Endothelial cell of umbilical vein (primary cell): ENCODE data around the gene MAGI1. TPM values are rescaled to one million over a fixed set of nuclear protein-coding genes. Genes with fewer than 3 reads are reported as not detected.

ENCODE experiments used
- BruUV-seq: library from RNA; stranded (reverse); fragments of 400-500 nt; replicated peaks from 2 replicates; lab custom pipeline; 2021; lab: Mats Ljungman, UMichigan
- CTCF ChIA-PET: fragments of 300-600, 350-600 bp; sonication (Branson Sonifier 250); formaldehyde crosslinking; loops from one replicate; lab custom pipeline; 2021; ENCODE audit warnings: antibody characterized with exemption, inconsistent platforms; lab: Charles Lee
- POLR2A ChIA-PET: fragments of 300-600, 350-600 bp; sonication (Branson Sonifier 250); formaldehyde crosslinking; loops from one replicate; lab custom pipeline; 2021; ENCODE audit warnings: antibody characterized with exemption, inconsistent platforms; lab: Charles Lee
- DNase-seq: peaks from one replicate; pipeline ENCODE4 v3.0.0-alpha.2; 2011; ENCODE audit warnings: low read depth, low spot score
- FAIRE-seq: peaks from 2 replicates; lab custom pipeline; 2011; peaks lifted over from hg19 to GRCh38; lab: Jason Lieb, UNC
- H2AFZ ChIP-seq: 2 replicates; pipeline ENCODE4 v1.6.0; 2012; ENCODE audit warnings: low read depth, low read length, control low read depth, inconsistent platforms
- H3K27ac ChIP-seq: 2 replicates; pipeline ENCODE4 v1.5.1; 2011; ENCODE audit warnings: low read depth, mild to moderate bottlenecking, control low read depth, low read length, moderate library complexity; ENCODE audit not compliant: insufficient read depth
- H3K27me3 ChIP-seq, 2 experiments: 2 replicates each; pipeline versions ENCODE4 v1.6.0 to v1.6.1; 2011; ENCODE audit warnings: low read length in 2 of 2, mixed read lengths in 1 of 2; ENCODE audit not compliant: control insufficient read depth in 2 of 2, insufficient read depth in 2 of 2
- H3K36me3 ChIP-seq, 2 experiments: 2 replicates in 1 of 2; 3 replicates in 1 of 2; pipeline ENCODE4 v1.5.1; 2011; ENCODE audit warnings: low read length in 2 of 2, mild to moderate bottlenecking in 1 of 2, moderate library complexity in 1 of 2; ENCODE audit not compliant: control insufficient read depth in 2 of 2, insufficient read depth in 2 of 2; ENCODE audit errors: extremely low read depth in 1 of 2
- H3K4me1 ChIP-seq: 3 replicates; pipeline ENCODE4 v1.5.1; 2011; ENCODE audit warnings: mild to moderate bottlenecking, low read length; ENCODE audit not compliant: control insufficient read depth, insufficient read depth; ENCODE audit errors: extremely low read depth
- H3K4me2 ChIP-seq: 2 replicates; pipeline ENCODE4 v1.6.1; 2011; ENCODE audit warnings: low read length, control low read depth, mixed read lengths; ENCODE audit not compliant: insufficient read depth
- H3K4me3 ChIP-seq, 3 experiments: fragments of 200-600 bp in 1 of 3; sonication (generic), shearing (Covaris generic) in 1 of 3; replicated peaks in 1 of 3; 2 replicates each; pipeline ENCODE4 v1.5.1; 2011 to 2016; ENCODE audit warnings: control low read depth in 3 of 3, low read length in 3 of 3, mild to moderate bottlenecking in 2 of 3, inconsistent platforms in 1 of 3, low read depth in 1 of 3, moderate library complexity in 1 of 3; ENCODE audit not compliant: insufficient read depth in 1 of 3
- H3K79me2 ChIP-seq: 2 replicates; pipeline ENCODE4 v1.6.0; 2012; ENCODE audit warnings: low read length, inconsistent platforms; ENCODE audit not compliant: control insufficient read depth, insufficient read depth
- H3K9ac ChIP-seq: replicated peaks from 2 replicates; pipeline ENCODE3; 2011; ENCODE audit warnings: low read length, control low read depth; ENCODE audit not compliant: insufficient read depth; ENCODE audit errors: extremely low read depth
- H3K9me1 ChIP-seq: replicated peaks from 3 replicates; pipeline ENCODE4 v1.6.0; 2011; ENCODE audit warnings: mild to moderate bottlenecking, low read length; ENCODE audit not compliant: control insufficient read depth, insufficient read depth; ENCODE audit errors: extremely low read depth
- H3K9me3 ChIP-seq: replicated peaks from 2 replicates; pipeline ENCODE4 v1.5.1; 2012; ENCODE audit warnings: low read length, inconsistent platforms; ENCODE audit not compliant: control insufficient read depth, insufficient read depth
- H4K20me1 ChIP-seq: replicated peaks from 2 replicates; pipeline ENCODE3; 2011; ENCODE audit warnings: mild to moderate bottlenecking, low read length; ENCODE audit not compliant: control insufficient read depth, insufficient read depth; ENCODE audit errors: extremely low read depth
- EZH2 ChIP-seq: IDR thresholded peaks from 2 replicates; pipeline ENCODE4 v1.6.1; 2012; ENCODE audit warnings: borderline replicate concordance, low read depth, mild to moderate bottlenecking, moderate library complexity, low read length, inconsistent platforms; ENCODE audit not compliant: severe bottlenecking
- FOS ChIP-seq: IDR thresholded peaks from 2 replicates; pipeline ENCODE4 v1.6.1; 2011; ENCODE audit warnings: mild to moderate bottlenecking, low read length, moderate library complexity, borderline replicate concordance; ENCODE audit not compliant: insufficient read depth
- GATA2 ChIP-seq: IDR thresholded peaks from 2 replicates; pipeline ENCODE4 v1.7.0; 2011; ENCODE audit warnings: low read depth, mild to moderate bottlenecking, moderate library complexity, mixed read lengths, low read length; ENCODE audit not compliant: insufficient read length, insufficient read depth
- POLR2A ChIP-seq: IDR thresholded peaks from 2 replicates; pipeline ENCODE4 v1.6.1; 2012; ENCODE audit warnings: low read depth, mild to moderate bottlenecking, control low read depth, low read length
- POLR2AphosphoS5 ChIP-seq: IDR thresholded peaks from 2 replicates; pipeline ENCODE4 v1.6.1; 2012; ENCODE audit warnings: low read depth, mild to moderate bottlenecking, control low read depth, low read length, moderate library complexity; ENCODE audit not compliant: insufficient read depth
- dilution Hi-C: fragments of 300-500 bp; cut with MboI; formaldehyde crosslinking; loops from one replicate; pipeline ENCODE4 v1.15.0; 2019; ENCODE audit warnings: low sequenced_read_pairs; ENCODE audit not compliant: extremely low pct_ligation_motif_present
- intact Hi-C: fragments of 100-400 bp; cut with micrococcal nuclease; formaldehyde crosslinking; loops from one replicate; pipeline ENCODE4 v1.10.0; 2022
- polyA plus RNA-seq, 4 experiments: library from polyadenylated mRNA; depleted of rRNA in 3 of 4; stranded (reverse) in 3 of 4; unstranded in 1 of 4; fragments of >200 nt; gene quantifications; 2 replicates each; pipeline versions ENCODE4 v1.2.1 to v1.2.3, GENCODE V29; 2011 to 2012; ENCODE audit warnings: missing spikeins in 1 of 4
- total RNA-seq: library from RNA; stranded (reverse); gene quantifications from 2 replicates; pipeline ENCODE4 v1.2.3, GENCODE V29; 2021
- TF ChIP-seq, protein P1 (sequence below): IDR thresholded peaks from 2 replicates; pipeline ENCODE4 v1.6.1; 2011; ENCODE audit not compliant: insufficient read depth, insufficient read length
- TF ChIP-seq, protein P2 (sequence below), 2 donors: IDR thresholded peaks; 1 replicate in 1 of 2; 2 replicates in 1 of 2; pipeline ENCODE4 v1.5.1; 2011; ENCODE audit warnings: low read length in 2 of 2, mild to moderate bottlenecking in 2 of 2, moderate library complexity in 2 of 2, control low read depth in 1 of 2, inconsistent platforms in 1 of 2, low read depth in 1 of 2; ENCODE audit not compliant: insufficient read depth in 1 of 2; ENCODE audit errors: extremely low read depth in 1 of 2

Gene MAGI1
- total and polyA plus RNA-seq, 2 donors (not counting 3 experiments of a cell fraction or from before 2014, with no cell fraction given) = 10.1 to 47.9 TPM

DNA sequence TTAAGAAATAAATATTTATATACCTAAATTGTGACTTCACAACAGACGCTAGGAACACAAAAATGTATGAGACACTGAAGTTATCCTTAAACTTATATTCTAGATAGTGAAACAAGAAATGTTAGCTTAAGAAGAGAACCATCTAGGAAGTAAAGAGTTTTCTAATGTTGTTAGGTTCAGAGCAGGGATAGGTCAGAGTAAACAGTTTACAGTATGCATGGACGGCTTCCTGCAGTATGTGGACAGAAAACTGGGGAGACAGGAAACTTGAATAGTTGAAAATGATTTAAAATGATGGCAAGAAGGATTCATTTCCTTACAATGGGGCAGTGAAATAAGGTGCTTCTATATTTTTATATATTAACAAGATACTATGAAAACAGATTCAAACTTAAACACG lies 449.8 kb downstream of the MAGI1 start:
- FAIRE-seq (no peak), DNase-seq (no peak)
- no peak for TF ChIP-seq POLR2A
- TF ChIP-seq, protein P1, sequence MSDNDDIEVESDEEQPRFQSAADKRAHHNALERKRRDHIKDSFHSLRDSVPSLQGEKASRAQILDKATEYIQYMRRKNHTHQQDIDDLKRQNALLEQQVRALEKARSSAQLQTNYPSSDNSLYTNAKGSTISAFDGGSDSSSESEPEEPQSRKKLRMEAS = no peak
- no peaks in the 10 kb centered on the region for H3K27me3 ChIP-seq
- H2AFZ ChIP-seq = no peak overlapping the region
- H3K79me2 ChIP-seq = no peaks in the 10 kb centered on the region
- ChIA-PET POLR2A (no interaction called here), CTCF (no interaction called here)
- H3K9me1 ChIP-seq = no peaks in the 10 kb centered on the region
- H3K9me3 ChIP-seq = no peaks in the 10 kb centered on the region
- H3K9ac ChIP-seq = no peak overlapping the region
- BruUV-seq = no TSS peak
- no peaks in the 10 kb centered on the region for H3K36me3 ChIP-seq
- H3K4me1 ChIP-seq = no peaks in the 10 kb centered on the region
- peaks cover 4% of the 10 kb centered on the region for H4K20me1 ChIP-seq
- intact Hi-C loops (no loop called here), dilution Hi-C loops (no loop called here)
- H3K4me2 ChIP-seq = no peak overlapping the region
- no peak overlapping the region for H3K27ac ChIP-seq
- H3K4me3 ChIP-seq = no peak overlapping the region

DNA sequence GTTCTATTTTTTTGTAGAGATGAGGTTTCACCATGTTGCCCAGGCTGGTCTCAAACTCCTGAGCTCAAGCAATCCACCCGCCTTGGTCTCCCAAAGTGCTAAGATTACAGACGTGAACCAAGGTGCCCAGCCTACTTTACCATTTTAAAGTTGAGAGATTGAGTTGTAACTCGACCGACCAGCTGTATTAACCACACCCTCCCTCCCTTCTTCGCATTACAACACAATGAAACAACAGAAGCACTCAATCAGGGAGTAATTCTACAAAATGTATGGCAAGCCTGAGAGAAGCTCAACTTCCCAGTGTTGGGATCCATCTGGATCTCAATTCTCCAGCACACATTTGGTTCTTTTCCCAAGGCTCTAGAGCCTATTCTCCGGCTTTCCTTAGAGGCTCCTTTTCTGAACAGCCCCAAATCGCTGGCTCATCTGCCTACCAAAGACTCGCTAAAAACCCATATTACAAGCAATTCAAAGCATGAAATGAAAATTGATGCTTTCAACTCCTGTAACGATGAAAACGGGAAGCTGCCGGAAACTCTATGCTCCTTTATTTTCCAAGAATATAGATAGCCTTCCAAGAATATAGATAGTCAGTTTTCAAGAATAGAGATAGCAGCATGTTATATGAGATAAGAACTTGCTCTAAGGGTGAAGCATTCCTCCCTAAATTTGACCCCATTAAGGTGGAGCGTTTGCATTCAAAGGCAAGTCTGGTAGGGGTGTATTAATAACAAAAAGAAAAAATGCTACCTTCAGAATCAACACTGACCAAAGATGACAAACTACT lies 450.9 kb downstream of the MAGI1 start:
- DNase-seq = no peak
- BruUV-seq = no TSS peak
- no peak overlapping the region for H3K4me2 ChIP-seq
- dilution Hi-C loops = no loop called here
- H2AFZ ChIP-seq = no peak overlapping the region
- TF ChIP-seq, protein P2, sequence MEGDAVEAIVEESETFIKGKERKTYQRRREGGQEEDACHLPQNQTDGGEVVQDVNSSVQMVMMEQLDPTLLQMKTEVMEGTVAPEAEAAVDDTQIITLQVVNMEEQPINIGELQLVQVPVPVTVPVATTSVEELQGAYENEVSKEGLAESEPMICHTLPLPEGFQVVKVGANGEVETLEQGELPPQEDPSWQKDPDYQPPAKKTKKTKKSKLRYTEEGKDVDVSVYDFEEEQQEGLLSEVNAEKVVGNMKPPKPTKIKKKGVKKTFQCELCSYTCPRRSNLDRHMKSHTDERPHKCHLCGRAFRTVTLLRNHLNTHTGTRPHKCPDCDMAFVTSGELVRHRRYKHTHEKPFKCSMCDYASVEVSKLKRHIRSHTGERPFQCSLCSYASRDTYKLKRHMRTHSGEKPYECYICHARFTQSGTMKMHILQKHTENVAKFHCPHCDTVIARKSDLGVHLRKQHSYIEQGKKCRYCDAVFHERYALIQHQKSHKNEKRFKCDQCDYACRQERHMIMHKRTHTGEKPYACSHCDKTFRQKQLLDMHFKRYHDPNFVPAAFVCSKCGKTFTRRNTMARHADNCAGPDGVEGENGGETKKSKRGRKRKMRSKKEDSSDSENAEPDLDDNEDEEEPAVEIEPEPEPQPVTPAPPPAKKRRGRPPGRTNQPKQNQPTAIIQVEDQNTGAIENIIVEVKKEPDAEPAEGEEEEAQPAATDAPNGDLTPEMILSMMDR (IDR thresholded peaks at IDR 0.05; ENCODE audit: extremely low read depth in 1 of 2, insufficient read depth in 1 of 2, low read depth in 1 of 2, low read length in 2 of 2) = no peak
- TF ChIP-seq GATA2 (no peak), POLR2AphosphoS5 (no peak), FOS (no peak), EZH2 (no peak)
- no peaks in the 10 kb centered on the region for H3K4me1 ChIP-seq
- H3K36me3 ChIP-seq = no peaks in the 10 kb centered on the region
- no peaks in the 10 kb centered on the region for H3K9me1 ChIP-seq
- H3K9ac ChIP-seq = no peak overlapping the region
- no peaks in the 10 kb centered on the region for H3K79me2 ChIP-seq
- ChIA-PET POLR2A (no interaction called here), CTCF (no interaction called here)
- intact Hi-C loops = no loop called here
- FAIRE-seq = no peak
- H3K27ac ChIP-seq = no peak overlapping the region
- H3K9me3 ChIP-seq = no peaks in the 10 kb centered on the region
- no peak overlapping the region for H3K4me3 ChIP-seq
- peaks cover 4% of the 10 kb centered on the region for H4K20me1 ChIP-seq
- H3K27me3 ChIP-seq = no peaks in the 10 kb centered on the region
